ENCODE data around the gene INSR.

GRCh38 chr19:7229735-7230134 is 64.5 kb downstream of the INSR start:
- TF ChIP-seq CTCF (tag by site-specific recombination; IDR thresholded peaks at IDR 0.05), result no peak
- no peak for TF ChIP-seq ZNF366 (tag by site-specific recombination; conservative IDR thresholded peaks at IDR 0.05)
- no peak for TF ChIP-seq ZNF571 (tag by site-specific recombination; IDR thresholded peaks at IDR 0.05)
- no peak for TF ChIP-seq TCF7L2 (IDR thresholded peaks at IDR 0.05; ENCODE audit: borderline replicate concordance, low read depth, low read length)
- no peak for TF ChIP-seq ZBTB17 (tag by site-specific recombination; IDR thresholded peaks at IDR 0.05)
- no peak for TF ChIP-seq ZNF530 (tag by site-specific recombination; IDR thresholded peaks at IDR 0.05; ENCODE audit: low read depth)
- no peak for TF ChIP-seq HOXA7 (CRISPR knock-in tag; IDR thresholded peaks at IDR 0.05; ENCODE audit: borderline replicate concordance)
- no peak for TF ChIP-seq SP7 (tag by site-specific recombination; IDR thresholded peaks at IDR 0.05)
- TF ChIP-seq SETDB1 (IDR thresholded peaks at IDR 0.05; ENCODE audit: insufficient read length, low read length), result no peak
- no peak for TF ChIP-seq ZNF324 (tag by site-specific recombination; IDR thresholded peaks at IDR 0.05)
- TF ChIP-seq ZNF274 (IDR thresholded peaks at IDR 0.05; ENCODE audit: low read length), result no peak
- TF ChIP-seq ZNF274 (tag by site-specific recombination; IDR thresholded peaks at IDR 0.05; ENCODE audit: borderline replicate concordance), result no peak
